ENCODE data around the gene AP3D1.
A peak's percentile ranks its signal among the peaks of the same experiment; 100 is the strongest.

AP3D1 gene

DNA sequence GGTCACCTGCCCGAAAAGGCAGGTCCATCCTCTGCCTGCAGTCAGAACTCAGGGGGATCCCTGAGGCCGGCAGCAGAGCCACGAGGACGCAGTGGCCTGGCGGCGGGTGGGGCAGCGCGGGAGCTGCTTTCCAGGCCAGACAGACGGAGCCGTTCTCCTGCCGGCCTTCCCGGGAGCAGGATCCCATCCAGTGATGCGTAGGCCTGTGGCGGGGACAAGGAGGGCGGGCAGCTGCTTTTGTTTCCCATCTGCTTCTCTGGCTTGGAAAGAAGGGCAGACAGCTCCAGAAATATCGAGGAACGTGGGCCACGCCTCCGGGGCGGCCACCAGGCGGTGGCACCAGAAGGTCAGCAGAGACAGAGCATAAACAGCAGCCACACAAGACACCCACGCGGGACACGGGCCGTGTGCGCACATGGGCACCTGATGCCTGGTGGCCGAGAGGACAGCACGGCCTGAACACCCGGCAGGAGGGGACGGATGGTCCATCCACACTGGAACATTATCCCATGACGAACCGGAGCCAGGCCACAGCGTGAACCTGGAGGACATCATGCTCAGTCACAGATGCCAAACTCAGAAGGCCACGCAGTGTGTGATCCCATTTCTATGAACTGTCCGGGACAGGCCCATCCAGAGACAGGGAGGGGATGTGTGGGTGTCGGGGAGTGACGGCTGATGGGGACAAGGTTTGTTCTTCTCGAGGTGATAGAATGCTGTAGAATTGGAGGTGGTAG, 86.4 kb downstream of the AP3D1 start:
- no peak for DNase-seq (ENCODE audit: low spot score)
- TF ChIP-seq, protein P1, sequence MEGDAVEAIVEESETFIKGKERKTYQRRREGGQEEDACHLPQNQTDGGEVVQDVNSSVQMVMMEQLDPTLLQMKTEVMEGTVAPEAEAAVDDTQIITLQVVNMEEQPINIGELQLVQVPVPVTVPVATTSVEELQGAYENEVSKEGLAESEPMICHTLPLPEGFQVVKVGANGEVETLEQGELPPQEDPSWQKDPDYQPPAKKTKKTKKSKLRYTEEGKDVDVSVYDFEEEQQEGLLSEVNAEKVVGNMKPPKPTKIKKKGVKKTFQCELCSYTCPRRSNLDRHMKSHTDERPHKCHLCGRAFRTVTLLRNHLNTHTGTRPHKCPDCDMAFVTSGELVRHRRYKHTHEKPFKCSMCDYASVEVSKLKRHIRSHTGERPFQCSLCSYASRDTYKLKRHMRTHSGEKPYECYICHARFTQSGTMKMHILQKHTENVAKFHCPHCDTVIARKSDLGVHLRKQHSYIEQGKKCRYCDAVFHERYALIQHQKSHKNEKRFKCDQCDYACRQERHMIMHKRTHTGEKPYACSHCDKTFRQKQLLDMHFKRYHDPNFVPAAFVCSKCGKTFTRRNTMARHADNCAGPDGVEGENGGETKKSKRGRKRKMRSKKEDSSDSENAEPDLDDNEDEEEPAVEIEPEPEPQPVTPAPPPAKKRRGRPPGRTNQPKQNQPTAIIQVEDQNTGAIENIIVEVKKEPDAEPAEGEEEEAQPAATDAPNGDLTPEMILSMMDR (IDR thresholded peaks at IDR 0.05; ENCODE audit: extremely low read depth, missing control alignments), result no peak

DNA sequence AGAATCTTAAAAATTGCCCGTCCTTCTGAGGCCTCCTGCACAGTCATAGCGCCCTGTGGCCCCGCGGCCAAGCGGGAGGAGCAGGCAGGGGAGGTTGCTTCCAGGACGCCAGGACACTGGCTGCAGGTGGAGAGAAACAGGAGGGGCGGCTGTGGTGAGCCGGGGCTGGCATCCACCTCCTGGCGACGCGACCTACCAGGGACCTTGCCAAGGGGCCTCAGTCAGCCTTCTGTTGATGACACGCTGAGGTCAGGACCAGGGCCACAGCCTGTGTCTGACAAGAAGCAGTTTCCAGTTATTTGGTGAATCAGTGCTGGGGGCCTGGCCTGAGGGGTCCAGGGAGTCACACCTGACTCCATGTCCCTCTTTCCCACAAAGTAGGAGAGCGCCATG, 87.0 kb downstream of the AP3D1 start:
- TF ChIP-seq, protein P1 (IDR thresholded peaks at IDR 0.05; ENCODE audit: extremely low read depth, missing control alignments), result no peak
- DNase-seq (ENCODE audit: low spot score), result no peak

DNA sequence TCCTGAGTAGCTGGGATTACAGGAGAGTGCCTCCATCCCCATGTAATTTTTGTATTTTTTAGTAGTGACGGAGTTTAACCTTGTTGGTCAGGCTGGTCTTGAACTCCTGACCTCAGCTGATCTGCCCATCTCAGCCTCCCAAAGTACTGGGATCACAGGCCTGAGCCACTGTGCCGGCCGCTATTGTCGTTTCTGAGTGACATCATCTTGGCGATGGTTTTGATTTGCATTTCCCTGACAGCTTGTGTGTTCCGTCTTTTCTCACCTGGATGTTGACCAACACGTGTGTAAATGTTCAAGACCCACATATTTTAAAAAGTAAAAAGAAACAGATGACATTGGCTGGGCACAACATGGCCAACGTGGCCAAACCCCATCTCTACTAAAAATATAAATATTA, 87.5 kb downstream of the AP3D1 start:
- no peak for DNase-seq (ENCODE audit: low spot score)
- TF ChIP-seq, protein P1 (IDR thresholded peaks at IDR 0.05; ENCODE audit: extremely low read depth, missing control alignments), result no peak

DNA sequence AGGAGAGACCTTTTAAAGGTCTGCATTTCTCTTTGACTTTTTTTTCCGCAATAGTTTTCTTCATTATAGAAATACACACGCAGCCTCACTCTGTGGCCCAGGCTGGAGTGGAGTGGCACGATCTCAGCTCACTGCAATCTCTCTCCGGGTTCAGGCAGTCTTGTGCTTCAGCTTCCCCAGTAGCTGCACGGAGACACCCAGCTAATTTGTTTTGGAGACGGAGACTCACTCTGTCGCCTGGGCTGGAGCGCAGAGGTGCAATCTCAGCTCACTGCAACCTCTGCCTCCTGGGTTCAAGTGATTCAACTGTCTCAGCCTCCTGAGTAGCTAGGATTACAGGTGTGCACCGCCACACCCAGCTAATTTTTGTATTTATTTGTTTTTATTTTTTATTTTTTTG, 88.6 kb downstream of the AP3D1 start:
- no peak for DNase-seq (ENCODE audit: low spot score)
- TF ChIP-seq, protein P1 (IDR thresholded peaks at IDR 0.05; ENCODE audit: extremely low read depth, missing control alignments), result no peak

DNA sequence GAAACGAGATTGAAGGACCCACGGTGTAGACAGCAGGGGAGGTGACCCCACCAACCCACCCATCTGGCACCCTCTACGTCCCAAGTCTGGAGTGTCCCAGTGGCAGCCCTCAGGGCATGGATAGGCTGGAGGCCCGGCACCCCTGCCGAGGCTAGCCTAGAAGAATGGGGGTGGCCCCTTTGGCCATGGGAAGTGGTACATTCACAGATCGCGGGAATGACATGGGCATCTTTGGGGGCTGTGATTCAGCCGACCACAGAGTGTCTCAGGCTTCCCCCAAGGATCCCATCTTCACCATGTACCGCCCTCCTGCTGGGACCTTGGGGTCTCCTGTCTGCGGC, 89.0 kb downstream of the AP3D1 start:
- DNase-seq (ENCODE audit: low spot score), result no peak
- TF ChIP-seq, protein P1 (IDR thresholded peaks at IDR 0.05; ENCODE audit: extremely low read depth, missing control alignments), result no peak

DNA sequence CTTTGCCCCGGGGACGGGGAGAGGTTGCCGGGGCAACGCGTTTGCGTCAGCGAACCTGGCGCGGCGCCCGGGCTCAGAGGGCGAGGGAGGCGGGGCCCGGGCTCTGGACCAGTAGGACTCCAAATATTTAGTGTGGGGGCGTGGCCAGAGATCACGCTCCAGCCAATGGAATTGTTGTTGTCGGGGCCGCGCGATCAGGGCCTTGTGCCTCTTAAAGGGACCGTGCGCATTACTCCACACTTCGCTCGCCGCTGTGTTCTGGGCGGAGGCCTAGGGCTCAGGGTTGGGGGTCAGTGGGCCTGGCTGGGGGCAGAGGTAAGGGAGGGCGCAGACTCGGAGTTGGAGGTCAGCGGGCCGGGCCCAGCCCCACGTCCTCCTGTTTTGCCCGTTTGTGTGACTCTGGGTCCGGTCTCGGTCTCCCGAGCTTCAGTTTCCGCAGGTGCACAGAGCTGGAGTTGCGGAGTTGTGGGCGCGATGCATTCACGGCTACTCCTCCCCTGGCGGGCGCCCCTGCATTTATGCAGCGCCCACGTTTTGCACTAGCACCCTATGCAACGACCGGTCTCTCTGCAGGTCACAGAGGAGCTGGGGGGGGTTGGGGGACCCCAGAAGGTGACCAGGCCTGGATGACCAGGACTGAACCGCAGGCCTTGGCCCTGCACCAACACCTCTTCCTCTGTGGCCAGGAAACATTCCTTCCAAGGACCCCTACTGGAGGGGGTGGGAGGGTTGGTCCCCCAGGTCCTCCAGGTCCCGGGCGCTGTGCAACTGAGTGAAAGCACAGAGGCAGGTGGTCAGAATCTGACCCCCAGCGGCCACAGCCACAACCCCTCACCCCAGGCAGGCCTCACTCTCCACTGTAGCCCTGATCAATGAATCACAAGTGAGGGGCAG, 89.6 kb downstream of the AP3D1 start:
- TF ChIP-seq, protein P1 (IDR thresholded peaks at IDR 0.05; ENCODE audit: extremely low read depth, missing control alignments), result no peak
- peak; percentile 99 for DNase-seq (ENCODE audit: low spot score)

DNA sequence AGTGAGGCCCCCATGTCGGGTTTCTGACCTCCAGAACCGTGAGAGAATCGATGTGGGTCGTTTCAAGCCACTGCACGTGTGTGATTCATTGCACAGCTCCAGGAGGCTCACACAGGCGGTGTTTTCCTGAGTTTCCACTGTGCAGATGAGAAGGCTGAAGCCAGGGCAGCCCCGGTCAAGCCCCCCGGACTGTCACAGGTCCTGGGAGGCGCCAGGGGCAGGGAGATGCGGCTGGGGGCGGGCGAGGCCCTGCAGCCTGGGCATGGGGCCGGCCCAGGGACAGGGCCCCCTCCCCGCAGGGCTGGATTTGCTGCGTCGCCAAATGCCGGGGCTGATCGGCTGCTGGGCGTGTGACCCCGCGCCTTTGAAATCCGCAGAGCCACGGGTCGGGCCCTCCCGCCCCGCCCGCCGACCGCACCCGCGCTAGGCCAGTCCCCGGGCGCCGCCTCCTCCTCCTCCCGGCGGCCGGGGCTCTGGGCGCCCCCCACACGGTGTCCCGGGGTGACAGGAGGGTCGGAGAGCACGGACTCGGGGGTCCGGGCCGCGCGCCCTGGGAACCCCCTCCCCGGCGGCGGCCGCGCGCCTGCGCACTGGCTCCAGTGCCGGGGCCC, 90.4 kb downstream of the AP3D1 start:
- TF ChIP-seq, protein P1 (IDR thresholded peaks at IDR 0.05; ENCODE audit: extremely low read depth, missing control alignments), result no peak
- no peak for DNase-seq (ENCODE audit: low spot score)
